Stimulated activated CD8-positive, alpha-beta memory T cell treated with anti-CD3 and anti-CD28 coated beads, Interleukin-12 subunit alpha, Interleukin-12 subunit beta, amount 100 ng/mL, for 1 hour (primary cell): ENCODE results near the gene NLGN2.

Experiments used
- DNase-seq: peaks from one replicate; pipeline ENCODE4 v3.0.0-alpha.2; 2020; ENCODE audit warnings: low read depth

NLGN2 gene

DNA sequence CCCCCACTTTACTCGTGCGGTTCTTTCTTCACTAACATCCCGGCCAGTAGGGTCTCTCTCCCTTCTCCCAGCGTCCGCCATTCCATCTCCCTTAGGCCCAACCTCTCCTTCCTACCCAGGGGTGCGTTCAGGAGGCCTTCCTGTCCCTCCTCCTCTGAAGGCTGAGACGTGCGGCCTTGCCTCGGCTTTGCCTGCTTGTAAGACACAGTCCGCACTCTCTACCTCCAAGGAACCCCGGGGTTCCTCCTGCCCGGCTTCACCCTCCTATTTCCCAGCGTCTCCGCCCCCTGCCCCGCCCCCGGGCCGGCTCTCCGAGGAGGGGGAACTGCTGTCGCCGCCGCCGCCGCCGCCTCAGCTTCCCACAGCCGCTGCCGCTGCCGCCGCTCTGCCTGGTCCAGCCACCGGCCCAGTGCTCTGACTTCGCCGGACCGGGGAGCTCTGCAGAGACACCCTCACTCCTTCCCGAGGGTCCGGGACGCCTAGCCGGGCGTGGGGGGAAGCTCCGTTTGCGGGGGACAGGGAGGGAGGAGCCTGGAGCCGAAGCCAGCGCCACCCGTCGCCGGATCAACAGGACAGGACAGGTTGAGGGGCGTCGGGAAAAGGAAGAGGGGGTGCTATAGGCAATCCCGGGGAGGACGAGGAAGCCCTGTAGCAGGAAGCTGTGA, 30.4 kb downstream of the NLGN2 start:
- no peak for DNase-seq

DNA sequence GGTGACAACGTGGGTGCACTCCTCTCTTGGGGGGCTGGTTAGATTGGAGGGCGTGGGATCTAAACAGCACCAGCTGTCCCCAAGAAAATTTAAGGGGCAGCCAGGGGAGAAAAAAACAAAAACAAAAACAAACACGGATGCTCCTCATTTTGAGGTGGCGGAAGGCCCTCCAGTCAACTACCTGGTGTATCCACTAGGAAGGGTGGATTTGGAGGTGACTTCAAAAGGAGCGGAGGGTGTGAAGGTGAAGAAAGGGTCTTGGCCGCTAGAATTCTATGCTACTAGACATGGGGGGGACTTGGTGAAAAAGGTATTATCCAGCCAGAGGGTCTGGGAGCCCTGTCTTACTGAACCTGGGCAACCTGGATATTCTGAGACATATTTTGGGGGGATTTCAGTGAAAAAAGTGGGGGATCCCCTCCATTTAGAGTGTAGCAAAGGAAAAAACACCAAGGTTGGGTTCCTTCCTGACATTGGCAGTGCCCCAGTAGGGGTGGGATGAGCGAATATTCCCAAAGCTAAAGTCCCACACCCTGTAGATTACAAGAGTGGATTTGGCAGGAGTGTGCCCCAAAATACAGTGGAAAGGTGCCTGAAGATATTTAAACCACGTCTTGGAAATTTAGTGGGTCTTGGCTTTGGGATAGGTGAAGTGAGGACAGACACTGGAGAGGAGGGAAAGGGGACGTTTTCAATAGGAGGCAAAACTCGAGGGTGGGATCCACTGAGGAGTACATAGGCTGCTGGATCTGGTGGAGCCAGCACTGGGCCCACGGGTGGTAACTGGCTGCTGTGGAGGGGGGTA, 31.2 kb downstream of the NLGN2 start:
- DNase-seq = no peak

GRCh38 chr17:7439462-7440112, 31.9 kb downstream of the NLGN2 start, which contains the start of gene FGF11:
Gene FGF11 (plus strand): TSS chr17:7439512. CDS start chr17:7439621, 109 bp downstream.
- no peak for DNase-seq

DNA sequence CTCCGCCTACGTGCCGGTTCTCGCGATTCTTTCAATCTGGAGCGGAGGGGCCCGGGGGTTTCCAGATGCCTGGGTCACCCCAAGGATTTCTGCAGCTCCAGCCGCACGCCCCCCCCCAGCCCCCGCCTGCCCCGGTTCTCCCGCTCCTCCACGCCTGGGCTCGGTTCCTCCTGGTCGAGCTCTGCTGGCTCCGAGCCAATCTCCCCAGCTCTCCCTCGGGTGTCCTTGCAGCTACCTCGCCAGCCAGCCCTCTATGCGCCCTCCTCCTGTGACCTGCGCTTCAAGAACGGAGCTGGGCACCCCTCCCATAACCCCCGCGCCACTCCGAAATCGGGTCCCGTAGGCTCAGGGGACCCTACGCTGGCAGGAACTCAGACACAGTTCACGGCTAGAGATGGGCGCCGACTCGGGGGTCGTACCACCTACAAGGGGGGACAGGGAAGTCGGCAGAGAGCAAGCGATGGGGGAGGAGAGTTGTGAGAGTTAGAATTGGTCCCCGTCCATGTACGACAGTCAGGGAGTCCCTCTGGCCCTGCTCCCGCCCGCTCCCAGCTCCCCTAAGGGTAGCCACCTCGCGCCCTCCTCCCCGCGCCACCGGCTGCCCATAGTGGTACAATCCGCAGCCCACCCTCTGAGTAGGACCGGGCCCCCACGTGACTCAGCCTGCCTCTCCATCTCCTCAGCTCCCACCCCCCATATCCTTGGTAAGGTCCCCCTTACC, 32.6 kb downstream of the NLGN2 start:
- DNase-seq = no peak

- no peak for DNase-seq
These were observed 33.2 kb downstream of the NLGN2 start for GRCh38 chr17:7440834-7441195.

DNA sequence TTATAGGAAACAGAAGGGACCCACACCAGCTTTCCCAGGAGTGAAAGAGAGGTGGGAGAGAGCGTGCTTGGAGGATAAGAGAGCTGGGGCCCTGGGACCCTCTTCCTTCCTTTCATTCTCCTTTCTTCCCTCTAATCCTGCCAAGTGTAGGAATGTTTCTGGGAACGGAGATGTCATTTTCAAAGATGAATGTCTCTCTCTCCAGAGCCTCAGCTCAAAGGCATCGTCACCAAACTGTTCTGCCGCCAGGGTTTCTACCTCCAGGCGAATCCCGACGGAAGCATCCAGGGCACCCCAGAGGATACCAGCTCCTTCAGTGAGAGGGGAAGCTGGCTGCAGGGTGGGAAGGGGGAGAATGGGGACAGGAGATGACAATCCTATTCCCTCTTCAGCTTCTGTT, 33.6 kb downstream of the NLGN2 start:
- no peak for DNase-seq

DNA sequence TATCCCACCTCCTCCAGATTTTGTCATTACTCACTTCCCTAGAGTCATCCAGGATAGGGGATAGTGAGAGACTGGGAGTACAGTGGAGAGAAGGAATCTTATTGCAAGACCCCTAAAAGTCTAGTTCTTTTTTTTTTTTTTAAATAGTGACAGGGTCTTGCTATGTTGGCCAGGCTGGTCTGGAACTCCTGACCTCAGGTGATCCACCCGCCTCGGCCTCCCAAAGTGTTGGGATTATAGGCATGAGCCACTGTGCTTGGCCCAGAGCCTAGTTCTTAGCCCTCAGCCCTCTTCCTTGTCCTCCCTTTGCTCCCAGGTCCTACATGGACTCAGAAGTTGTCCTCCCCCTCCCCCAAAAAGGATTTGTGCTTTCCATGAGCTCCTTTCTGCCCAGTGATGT, 34.5 kb downstream of the NLGN2 start:
- no peak for DNase-seq

DNA sequence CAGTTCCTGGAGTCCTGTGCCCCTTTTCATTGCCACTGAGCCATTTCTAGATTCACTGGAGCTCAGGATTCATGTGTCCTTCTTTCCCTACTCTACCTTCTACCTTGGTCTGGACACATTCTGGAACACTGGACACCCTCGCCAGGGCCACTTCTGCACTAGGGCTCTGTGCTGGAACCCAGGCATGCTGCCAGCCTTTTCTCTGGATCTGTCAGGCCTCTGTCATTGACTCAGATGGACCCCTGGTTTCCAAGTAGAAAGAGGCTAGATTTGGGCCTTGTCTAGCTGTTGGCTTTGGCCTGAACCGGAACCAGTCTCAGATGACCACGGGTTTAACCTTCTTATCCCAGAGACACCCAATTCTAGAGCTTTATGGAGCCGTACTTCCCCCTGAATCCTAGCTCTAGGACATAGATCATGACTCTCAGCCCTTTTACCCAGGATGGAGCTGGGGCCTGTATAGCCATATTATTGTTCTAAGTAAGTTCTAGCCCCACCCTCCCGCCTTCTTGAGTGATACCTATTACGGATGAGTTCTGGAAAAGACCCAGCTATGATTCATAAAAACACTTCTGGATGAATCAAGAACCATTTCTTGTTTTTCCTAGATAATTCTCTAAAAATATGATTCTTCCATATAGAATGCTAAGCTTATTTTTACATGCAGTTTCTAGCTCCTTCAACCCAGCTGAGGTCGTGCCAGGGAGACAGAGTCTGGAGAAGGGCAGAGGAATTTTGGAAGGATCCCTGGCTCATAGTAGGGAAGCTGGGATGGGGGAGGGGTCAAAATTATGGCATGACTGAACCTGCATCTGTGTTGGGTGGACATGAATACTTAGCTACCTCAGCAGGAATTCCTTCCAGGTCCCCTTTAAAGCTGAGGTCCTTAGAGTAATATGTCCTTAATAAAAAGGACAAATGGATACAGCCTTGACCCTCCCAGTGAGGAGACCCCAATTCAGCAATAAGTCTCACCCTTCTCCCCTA, 36.1 kb downstream of the NLGN2 start:
- DNase-seq = no peak

GRCh38 chr17:7444682-7445618, 37.3 kb downstream of the NLGN2 start, which contains the start of gene CHRNB1:
Gene CHRNB1 (plus strand): TSS chr17:7445061. CDS start chr17:7445128, 67 bp downstream.
- DNase-seq = no peak

GRCh38 chr17:7445619-7445968, 37.9 kb downstream of the NLGN2 start:
- no peak for DNase-seq

- DNase-seq = no peak
These were observed 40.8 kb downstream of the NLGN2 start for GRCh38 chr17:7448461-7448860.

GRCh38 chr17:7459961-7460545, 52.4 kb downstream of the NLGN2 start:
- no peak for DNase-seq

GRCh38 chr17:7460850-7461660, 53.4 kb downstream of the NLGN2 start:
- no peak for DNase-seq

DNA sequence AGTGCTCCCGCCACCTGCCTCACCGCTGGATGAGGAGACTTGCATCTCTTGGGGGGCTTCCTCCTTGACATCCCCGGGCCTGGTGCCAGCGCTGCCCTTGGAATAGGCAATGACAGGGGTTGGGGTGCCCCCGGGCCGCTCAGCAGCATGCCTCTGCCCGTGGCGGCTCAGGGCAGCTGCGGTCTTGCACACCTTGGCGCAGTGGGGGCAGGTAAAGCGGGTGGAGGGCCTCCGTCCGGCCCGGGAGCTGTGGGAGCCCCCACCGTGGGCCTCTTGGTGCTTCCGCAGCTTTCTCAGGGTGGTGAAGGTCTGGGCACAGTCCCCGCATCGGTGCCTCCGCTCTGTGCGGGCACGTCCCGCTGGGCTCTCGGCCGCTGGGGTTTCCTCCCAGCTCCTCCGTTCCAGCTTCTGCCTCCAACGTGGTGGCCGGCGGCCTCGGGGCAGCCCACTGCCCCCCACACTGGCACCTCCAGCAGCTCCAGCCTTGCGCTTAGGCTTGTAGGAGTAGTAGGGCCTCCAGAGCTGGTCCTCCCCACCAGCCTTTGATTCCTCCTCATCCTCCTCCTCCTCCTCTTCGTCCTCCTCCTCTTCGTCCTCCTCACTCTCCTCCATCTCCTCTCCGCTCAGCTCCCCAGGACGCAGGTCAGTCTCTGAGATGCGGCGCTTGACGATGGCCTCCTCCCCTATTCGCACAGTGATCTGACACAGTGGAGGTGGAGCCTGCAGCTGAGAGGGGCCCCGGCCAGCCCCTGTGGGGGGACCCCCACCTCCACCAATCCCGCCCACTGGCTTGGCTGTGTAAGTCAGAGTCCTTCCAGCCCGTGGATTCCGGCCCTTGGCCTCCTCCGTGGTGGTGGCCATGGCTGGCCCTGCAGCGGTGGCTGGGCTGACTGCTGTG, 55.1 kb downstream of the NLGN2 start:
- DNase-seq = no peak

GRCh38 chr17:7463372-7463846, 55.8 kb downstream of the NLGN2 start:
- DNase-seq = no peak

- DNase-seq = no peak
These were observed 56.4 kb downstream of the NLGN2 start for GRCh38 chr17:7464081-7464480.

GRCh38 chr17:7465597-7466275, 58.1 kb downstream of the NLGN2 start:
- DNase-seq = no peak
